ENCODE data around the gene C22orf23. TPM values are rescaled to one million over a fixed set of nuclear protein-coding genes. Genes with fewer than 3 reads are reported as not detected.

The C22orf23 gene
- total and polyA plus RNA-seq, 10 donors: 0.04 to 0.16 (median 0.05) TPM; not detected in 7

GRCh38 chr22:37975153-37975552 lies 21.8 kb upstream of the C22orf23 start:
- Histone ChIP-seq H3K4me3 (no peak overlapping the region), H3K27me3 (replicated peaks in 1 of 7) (no peaks in the 10 kb centered on the region), H3K27ac (no peak overlapping the region), H3K4me1 (no peaks in the 10 kb centered on the region), H3K36me3 (peaks cover 0 to 84% (median 2%) of the 10 kb centered on the region in 6 donors), H3K9me3 (no peaks in the 10 kb centered on the region)
- TF ChIP-seq POLR2A (IDR thresholded peaks at IDR 0.05): no peak
- TF ChIP-seq POLR2AphosphoS5 (IDR thresholded peaks at IDR 0.05): no peak
- no peak for DNase-seq
- intact Hi-C loops (cut with DNase I; ENCODE audit: low total_unique reads): no loop called here
- WGBS, 5 donors: 89 to 93% (median 90%) methylated on average over 2 of the region's 2 CpGs

- peaks cover 0 to 86% (median 8%) of the 10 kb centered on the region in 6 donors for H3K36me3 ChIP-seq
- no peak for DNase-seq
- intact Hi-C loops (cut with DNase I; ENCODE audit: low total_unique reads): no loop called here
- H3K27ac ChIP-seq: no peak overlapping the region
- no peak overlapping the region for H3K4me3 ChIP-seq
- no peaks in the 10 kb centered on the region for H3K4me1 ChIP-seq
- H3K9me3 ChIP-seq: no peaks in the 10 kb centered on the region
- no peaks in the 10 kb centered on the region for H3K27me3 ChIP-seq (replicated peaks in 1 of 7)
- TF ChIP-seq POLR2AphosphoS5 (IDR thresholded peaks at IDR 0.05) (no peak), POLR2A (IDR thresholded peaks at IDR 0.05) (no peak), CTCF (IDR thresholded peaks at IDR 0.05 in 8 of 11, conservative IDR thresholded peaks at IDR 0.05 in 3 of 11) (no peak)
- WGBS, 5 donors: 94 to 97% (median 96%) methylated on average over 18 to 33 of the region's 33 CpGs
Observed at GRCh38 chr22:37973271-37974170, 20.1 kb upstream of the C22orf23 start.

DNA sequence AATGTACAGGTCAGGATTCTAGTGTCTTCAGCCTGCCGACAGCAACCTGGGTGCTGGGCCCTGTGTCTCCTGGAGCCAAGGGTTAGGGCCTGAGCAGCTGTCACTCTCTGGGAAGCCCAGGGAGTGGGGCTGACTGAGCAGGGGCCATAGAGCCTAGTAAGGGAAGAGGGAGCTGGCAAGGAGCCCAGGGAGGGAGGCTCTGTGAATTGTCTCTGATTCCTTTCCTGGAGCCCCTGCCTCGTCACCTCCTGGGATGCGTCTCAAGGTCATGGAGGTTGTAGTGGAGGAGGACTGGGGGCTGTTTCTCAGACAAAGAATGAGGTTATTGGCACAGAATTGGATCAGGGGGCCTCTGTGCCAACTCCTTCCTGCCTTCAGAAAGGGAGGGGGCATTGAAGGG lies 19.1 kb upstream of the C22orf23 start:
- H3K4me3 ChIP-seq: no peak overlapping the region
- DNase-seq: no peak
- WGBS, 5 donors: 50 to 89% (median 79%) methylated on average over 3 of the region's 3 CpGs
- peaks cover 0 to 91% (median 18%) of the 10 kb centered on the region in 6 donors for H3K36me3 ChIP-seq
- intact Hi-C loops (cut with DNase I; ENCODE audit: low total_unique reads): no loop called here
- no peak for TF ChIP-seq CTCF (IDR thresholded peaks at IDR 0.05 in 8 of 11, conservative IDR thresholded peaks at IDR 0.05 in 3 of 11)
- H3K27ac ChIP-seq: no peak overlapping the region
- H3K27me3 ChIP-seq (replicated peaks in 1 of 7): no peaks in the 10 kb centered on the region
- H3K4me1 ChIP-seq: no peaks in the 10 kb centered on the region
- no peaks in the 10 kb centered on the region for H3K9me3 ChIP-seq

GRCh38 chr22:37971475-37972434 lies 18.4 kb upstream of the C22orf23 start:
- intact Hi-C loops (cut with DNase I; ENCODE audit: low total_unique reads): no loop called here
- no peaks in the 10 kb centered on the region for H3K9me3 ChIP-seq
- H3K4me3 ChIP-seq: no peak overlapping the region
- no peak overlapping the region for H3K27ac ChIP-seq
- TF ChIP-seq CTCF (IDR thresholded peaks at IDR 0.05 in 8 of 11, conservative IDR thresholded peaks at IDR 0.05 in 3 of 11) (no peak), POLR2A (IDR thresholded peaks at IDR 0.05) (no peak), POLR2AphosphoS5 (IDR thresholded peaks at IDR 0.05) (no peak)
- H3K36me3 ChIP-seq: peaks cover 0 to 92% (median 26%) of the 10 kb centered on the region in 6 donors
- no peaks in the 10 kb centered on the region for H3K27me3 ChIP-seq (replicated peaks in 1 of 7)
- H3K4me1 ChIP-seq: no peaks in the 10 kb centered on the region
- no peak for DNase-seq
- WGBS, 5 donors: 75 to 95% (median 88%) methylated on average over 7 of the region's 7 CpGs

Measured in spleen (tissue), 11 donors.